ENCODE data around the gene SCAMP4. TPM values are rescaled to one million over a fixed set of nuclear protein-coding genes. Genes with fewer than 3 reads are reported as not detected.

The SCAMP4 gene
- total RNA-seq, 1 experiment from 2014 or later, result 63.3 TPM

GRCh38 chr19:1872807-1873523, 32.2 kb upstream of the SCAMP4 start:
- no TSS peak for BruUV-seq (replicated peaks)
- H3K9me3 ChIP-seq (ENCODE audit: control insufficient read depth in 1 of 2, insufficient read depth in 1 of 2, low read depth in 1 of 2, low read length in 2 of 2), result no peaks in the 10 kb centered on the region
- H3K9me2 ChIP-seq (ENCODE audit: insufficient read depth), result no peaks in the 10 kb centered on the region
- no peak overlapping the region for H3K9ac ChIP-seq (ENCODE audit: low read length)
- POLR2A ChIA-PET, result no interaction called here
- no peak overlapping the region for H2AFZ ChIP-seq (ENCODE audit: low read depth, low read length, poor library complexity, severe bottlenecking)
- peaks cover 11% of the 10 kb centered on the region; the same call in 1 of the 2 replicates for H4K20me1 ChIP-seq (ENCODE audit: insufficient read depth)
- no peaks in the 10 kb centered on the region for H3K27me3 ChIP-seq (ENCODE audit: insufficient read depth, low read length)
- TF ChIP-seq REST (IDR thresholded peaks at IDR 0.05; ENCODE audit: low read depth), result no peak
- TF ChIP-seq ZFX (IDR thresholded peaks at IDR 0.05), result no peak
- no peak for TF ChIP-seq ZBTB33 (IDR thresholded peaks at IDR 0.05; ENCODE audit: extremely low read depth, insufficient replicate concordance, low read length)
- TF ChIP-seq YY1 (IDR thresholded peaks at IDR 0.05; ENCODE audit: extremely low read depth, insufficient replicate concordance, low read depth, low read length), result no peak
- TF ChIP-seq RAD21 (IDR thresholded peaks at IDR 0.05; ENCODE audit: low read depth), result no peak
- no peak for TF ChIP-seq EGR1 (IDR thresholded peaks at IDR 0.05; ENCODE audit: low read depth)
- TF ChIP-seq EZH2 (IDR thresholded peaks at IDR 0.05), result no peak
- RAD21 ChIA-PET (ENCODE audit: low non-redundant PET in 1 of 2, low total read pairs in 2 of 2, uncharacterized antibody in 2 of 2, unreplicated experiment in 2 of 2), result no interaction called here
- peaks cover 16 to 31% of the 10 kb centered on the region in 2 experiments for H3K4me1 ChIP-seq (ENCODE audit: control insufficient read depth in 1 of 2, insufficient read depth in 2 of 2, low read length in 2 of 2)
- DNase-seq (ENCODE audit: low read depth, low spot score), result no peak
- no peak overlapping the region for H3K4me2 ChIP-seq (ENCODE audit: low read length)
- H3K79me2 ChIP-seq (ENCODE audit: insufficient read depth, low read length), result peaks cover 49% of the 10 kb centered on the region
- intact Hi-C loops (cut with micrococcal nuclease), result no loop called here
- no peak for ATAC-seq
- no peak overlapping the region for H3K4me3 ChIP-seq (replicated peaks in 1 of 2; ENCODE audit: low read depth in 1 of 2, low read length in 2 of 2)
- H3K36me3 ChIP-seq (ENCODE audit: control insufficient read depth in 1 of 2, insufficient read depth in 2 of 2, low read length in 2 of 2), result peaks cover 3 to 13% of the 10 kb centered on the region in 2 experiments; a peak in 2 of 4 replicates
- CTCF ChIA-PET, result no interaction called here
- peak overlapping the region; percentile 18; the same call in 1 of the 2 replicates for H3K27ac ChIP-seq (ENCODE audit: low read depth, low read length)

Measured in HCT116 (cell line).